ENCODE data around the gene GRB2. TPM values are rescaled to one million over a fixed set of nuclear protein-coding genes. Genes with fewer than 3 reads are reported as not detected.
"Not testable (repeated sequence)": the region's sequence is repeated elsewhere in the genome, so short reads cannot be mapped to it uniquely, and the experiment has no call there.

Gene GRB2
- total and polyA plus RNA-seq, 2 of the 8 experiments (the other 6 are each of a cell fraction or from before 2014, with no cell fraction given): 44.2 to 101 TPM

- H3K56ac ChIP-seq (replicated peaks; ENCODE audit: insufficient read length, low read depth, low read length); H2BK5ac ChIP-seq (ENCODE audit: low read depth, low read length); DNase-seq (ENCODE audit: low read depth in 1 of 2, low spot score in 2 of 2); H3K9me3 ChIP-seq (ENCODE audit: insufficient read depth in 2 of 2, low read depth in 1 of 2, low read length in 1 of 2); H2BK15ac ChIP-seq (ENCODE audit: low read length); H2BK120ac ChIP-seq (replicated peaks; ENCODE audit: low read depth, low read length); H3K27ac ChIP-seq (ENCODE audit: low read depth, low read length); H3K23me2 ChIP-seq (ENCODE audit: low read depth, low read length); H3K14ac ChIP-seq (ENCODE audit: insufficient read length); H3K9ac ChIP-seq (replicated peaks in 1 of 4; ENCODE audit: extremely low read depth in 1 of 4, low read depth in 3 of 4, low read length in 3 of 4); H3K4ac ChIP-seq (replicated peaks; ENCODE audit: insufficient read length, low read depth, low read length); H3K4me3 ChIP-seq (ENCODE audit: extremely low read depth in 1 of 4, insufficient read depth in 2 of 4, low read depth in 3 of 4, low read length in 4 of 4); H4K8ac ChIP-seq (ENCODE audit: extremely low read depth, insufficient read depth, low read length); H3K79me1 ChIP-seq (ENCODE audit: low read depth, low read length); H2BK12ac ChIP-seq (ENCODE audit: low read depth, low read length); FAIRE-seq; H2AFZ ChIP-seq (ENCODE audit: low read length); H3K23ac ChIP-seq (ENCODE audit: insufficient read length); H4K5ac ChIP-seq (ENCODE audit: insufficient read length, low read depth, low read length); H3K27me3 ChIP-seq (replicated peaks in 1 of 4; ENCODE audit: control insufficient read depth in 3 of 4, extremely low read depth in 1 of 4, insufficient read depth in 3 of 4, low read length in 3 of 4); H4K20me1 ChIP-seq (replicated peaks in 1 of 2; ENCODE audit: control insufficient read depth in 1 of 2, insufficient read depth in 2 of 2, low read length in 2 of 2); H3K36me3 ChIP-seq (ENCODE audit: control insufficient read depth in 2 of 4, insufficient read depth in 4 of 4, low read length in 3 of 4); H2AK5ac ChIP-seq (ENCODE audit: low read depth, low read length); H4K91ac ChIP-seq (replicated peaks; ENCODE audit: insufficient read length, low read length): not testable (repeated sequence)
- 86% methylated on average over 9 of the region's 9 CpGs; no CpG with 5 or more reads in 1 of the 2 experiments for WGBS, 2 experiments (ENCODE audit: extremely low coverage in 1 of 2, insufficient coverage in 1 of 2, insufficient read length in 1 of 2, insufficient replicate concordance in 2 of 2, low coverage in 1 of 2, low lambda C conversion rate in 2 of 2, missing lambda C conversion rate in 1 of 2)
- peaks cover 22 to 41% (median 35%) of the 10 kb centered on the region in 4 experiments for H3K4me1 ChIP-seq (replicated peaks in 1 of 4; ENCODE audit: control insufficient read depth in 3 of 4, insufficient read depth in 4 of 4, low read length in 3 of 4)
- peaks cover 0 to 76% of the 10 kb centered on the region in 2 experiments; a peak in 3 of 4 replicates for H3K79me2 ChIP-seq (ENCODE audit: control insufficient read depth in 1 of 2, insufficient read depth in 2 of 2, low read length in 2 of 2)
- H3K18ac ChIP-seq (ENCODE audit: extremely low read depth, low read length): peak overlapping the region; percentile 93; the same call in 1 of the 2 replicates
- ChIA-PET POLR2A (ENCODE audit: partially characterized antibody) (interaction anchor here (0.9 to 3.2 kb wide), 6 partner anchors 10 to 48 kb away, joined by 3 to 17 read pairs (median 8); no protein-coding TSS in a partner anchor), CTCF (ENCODE audit: partially characterized antibody) (interaction anchor here (0.6 to 2.6 kb wide), 5 partner anchors 10 to 1098 kb away, joined by 3 to 9 read pairs (median 4); no protein-coding TSS in a partner anchor)
- H3K4me2 ChIP-seq (ENCODE audit: insufficient read depth in 1 of 2, low read depth in 2 of 2, low read length in 2 of 2): peak overlapping the region in 1 of 2 experiments; percentile 82; a peak in 2 of 4 replicates
- H2BK20ac ChIP-seq (ENCODE audit: low read length): 0 out of 2 replicates have a peak overlapping the region, but pooled peaks have one; percentile 10
These were observed 59.1 kb downstream of the GRB2 start for GRCh38 chr17:75346368-75346767.

All from H1 (cell line).